NCI-H146 treated with DMSO at 0.1 percent for 48 hours (cell line): ENCODE data around the gene DCHS1.

ENCODE experiments used
- DNase-seq: peaks from one replicate; lab custom pipeline; 2025; ENCODE audit not compliant: unreplicated experiment; lab: John Stamatoyannopoulos, UW

Gene DCHS1

DNA sequence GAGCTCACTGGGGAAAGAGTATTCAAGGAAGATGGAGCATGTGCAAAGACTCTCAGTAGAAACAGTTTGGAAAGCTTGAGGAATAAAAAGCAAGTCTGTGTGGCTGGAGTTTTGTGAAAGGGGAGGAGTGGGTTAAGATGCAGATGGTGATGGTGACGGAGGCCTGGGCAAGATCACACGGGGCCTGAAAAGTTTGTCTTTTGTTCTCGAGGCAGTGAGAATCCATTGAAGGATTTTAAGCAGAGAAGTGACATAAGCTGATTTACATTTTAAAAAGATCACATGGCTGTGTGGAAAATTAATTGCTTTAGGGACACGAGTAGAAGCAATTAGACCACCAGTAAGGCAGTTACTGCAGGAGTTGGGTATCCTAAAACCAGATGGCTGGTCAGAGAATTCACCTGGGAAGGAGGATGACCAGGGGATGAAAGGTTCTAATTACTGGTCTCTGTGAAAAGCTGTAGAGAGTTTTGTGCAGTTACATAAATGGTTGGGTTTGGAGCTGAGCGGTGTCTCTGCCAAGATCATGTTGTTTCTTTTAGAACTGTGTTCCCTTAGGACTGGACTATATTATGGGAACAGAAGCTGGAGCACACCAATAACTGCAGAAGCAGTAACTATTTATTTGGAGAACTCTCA, 59.3 kb downstream of the DCHS1 start:
- no peak for DNase-seq

DNA sequence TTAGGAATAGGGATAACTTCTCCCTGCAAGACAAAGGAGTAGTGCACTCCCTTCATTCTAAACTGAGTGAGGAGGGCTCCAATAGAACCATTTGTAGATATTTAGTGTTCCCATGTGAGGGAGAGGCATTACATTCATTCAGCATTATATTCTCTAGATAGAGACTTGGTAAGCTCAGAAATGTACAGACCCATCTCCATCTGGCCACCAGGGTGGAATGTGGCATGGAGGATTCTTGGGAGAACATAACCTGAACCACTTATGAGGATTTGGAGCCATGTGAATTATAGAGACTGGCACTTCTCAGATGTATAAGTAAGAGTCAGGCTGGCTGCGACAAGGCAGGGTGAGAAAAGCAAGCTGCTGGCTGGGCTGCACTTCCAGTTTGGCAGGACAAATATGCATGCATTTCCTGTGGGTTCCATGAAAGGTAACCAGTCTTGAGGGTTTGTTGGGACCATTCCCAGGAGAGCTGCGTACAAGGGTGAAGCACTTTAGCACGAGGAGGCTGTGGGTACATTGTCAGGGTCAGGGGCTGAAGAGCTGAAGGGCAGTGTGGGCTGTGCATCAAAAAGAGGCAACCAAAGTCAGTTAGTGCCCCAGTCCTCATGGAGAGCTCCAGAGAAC, 61.4 kb downstream of the DCHS1 start:
- DNase-seq = no peak

DNA sequence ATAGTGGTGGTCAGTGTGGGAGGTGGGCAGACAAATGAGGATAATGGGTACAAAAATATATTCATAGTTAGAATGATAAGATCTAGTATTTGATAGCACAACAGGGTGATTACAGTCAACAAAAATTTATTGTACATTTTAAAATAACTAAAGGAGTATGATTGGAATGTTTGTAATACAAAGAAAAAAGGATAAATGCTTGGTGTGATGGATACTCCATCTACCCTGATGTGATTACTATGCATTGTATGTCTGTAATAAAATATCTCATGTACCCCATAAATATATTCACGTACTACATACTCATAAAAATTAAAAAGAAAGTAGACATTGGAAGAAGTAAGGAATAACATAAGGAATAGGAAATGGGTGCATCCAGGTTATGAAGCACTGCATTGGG, 67.6 kb downstream of the DCHS1 start:
- no peak for DNase-seq

DNA sequence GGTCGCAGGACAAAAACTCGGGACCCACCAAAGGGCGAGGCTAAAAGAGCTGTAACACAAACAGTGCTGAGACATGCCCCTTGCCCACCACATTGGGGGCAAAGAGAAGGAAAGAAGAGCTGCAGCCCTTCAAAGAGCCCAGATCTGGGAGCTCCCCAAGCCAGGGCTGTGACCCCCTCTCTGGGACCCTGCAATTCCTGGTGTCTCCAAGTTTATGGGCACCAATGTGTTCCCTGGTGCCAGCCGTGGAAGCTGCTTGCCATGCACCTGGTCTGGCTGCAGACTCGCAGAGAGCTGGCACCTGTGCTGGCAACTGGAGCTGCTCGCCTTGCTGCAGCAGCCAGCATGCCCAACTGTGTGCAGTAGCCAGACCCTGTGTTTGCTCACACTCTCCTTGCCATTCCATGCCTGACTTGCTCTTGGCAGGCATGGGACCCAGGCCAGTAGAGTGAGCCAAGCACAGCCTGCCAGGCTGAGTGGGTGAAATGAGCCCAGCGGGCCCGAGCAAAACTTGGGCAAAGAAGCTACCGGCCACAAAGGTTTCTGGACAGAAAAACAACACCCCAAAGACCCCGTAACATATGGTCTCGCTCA, 68.2 kb downstream of the DCHS1 start:
- DNase-seq = no peak

DNA sequence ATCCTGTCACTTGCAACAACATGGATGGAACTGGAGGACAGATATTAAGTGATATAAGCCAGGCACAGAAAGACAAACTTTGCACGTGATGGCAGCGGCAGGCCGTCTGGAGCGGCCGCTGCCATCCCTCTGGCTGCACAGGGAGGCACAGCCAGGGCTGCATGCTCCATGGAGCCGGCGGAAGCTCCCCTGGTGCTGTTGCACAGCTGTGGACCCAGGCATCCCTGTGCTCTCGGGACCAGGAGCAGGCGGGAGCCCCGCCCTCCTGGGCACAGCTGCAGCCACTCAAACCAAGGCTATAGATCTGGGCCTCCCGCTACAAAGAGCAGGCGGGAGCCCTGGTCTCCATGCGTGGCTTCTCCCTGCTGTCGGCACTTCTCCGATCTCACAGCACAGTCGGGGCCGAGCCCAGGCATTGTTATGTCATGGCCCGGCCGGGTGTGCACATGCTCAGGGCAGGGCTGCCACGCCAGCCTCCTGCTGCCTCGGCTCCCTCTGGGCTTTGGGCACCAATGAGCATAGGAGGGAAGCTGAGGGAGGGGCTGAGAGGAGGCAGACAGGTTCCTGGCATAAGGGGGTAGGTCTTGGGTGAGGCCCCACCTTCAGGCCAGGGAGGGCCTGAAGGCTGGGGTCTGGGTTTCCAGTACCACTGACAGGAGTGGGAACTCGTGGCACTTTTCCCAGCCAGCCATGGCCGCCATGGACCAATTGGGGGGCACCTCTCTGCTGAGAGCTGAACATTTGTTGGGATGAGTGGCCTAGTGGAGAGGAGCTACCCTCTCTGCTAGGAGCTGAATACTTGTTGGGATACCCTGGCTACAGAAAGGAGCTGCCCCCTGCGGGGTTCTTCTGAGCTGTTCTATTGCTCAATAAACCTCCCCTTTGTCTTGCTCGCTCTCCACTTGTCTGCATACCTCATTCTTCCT, 68.9 kb downstream of the DCHS1 start:
- peak; percentile 34 for DNase-seq

DNA sequence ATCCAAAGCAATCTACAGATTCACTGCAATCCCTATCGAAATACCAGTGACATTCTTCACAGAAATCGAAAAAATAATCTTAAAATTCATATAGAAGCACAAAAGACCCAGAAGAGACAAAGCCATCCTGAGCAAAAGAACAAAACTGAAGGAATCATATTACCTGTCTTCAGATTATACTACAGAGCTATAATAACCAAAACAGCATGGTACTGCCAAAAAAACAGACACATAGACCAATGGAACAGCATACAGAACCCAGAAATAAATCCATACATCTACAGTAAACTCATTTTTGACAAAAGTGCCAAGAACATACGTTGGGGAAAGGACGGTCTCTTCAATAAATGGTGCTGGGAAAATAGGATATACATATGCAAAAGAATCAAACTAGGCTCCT, 71.1 kb downstream of the DCHS1 start:
- no peak for DNase-seq

DNA sequence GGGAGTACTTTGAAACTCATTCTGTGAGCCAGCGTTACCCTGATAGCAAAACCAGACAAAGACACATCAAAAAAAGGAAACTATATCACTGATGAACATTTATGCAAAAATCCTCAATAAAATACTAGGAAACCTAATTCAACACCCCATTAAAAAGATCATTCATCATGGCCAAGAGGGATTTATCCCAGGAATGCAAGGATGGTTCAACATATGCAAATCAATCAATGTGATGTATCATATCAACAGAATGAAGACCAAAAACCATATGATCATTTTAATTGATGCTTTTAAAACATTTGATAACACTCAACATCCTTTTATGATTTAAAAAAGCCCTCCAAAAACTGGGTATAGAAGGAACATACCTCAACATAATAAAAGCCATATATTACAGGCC, 72.0 kb downstream of the DCHS1 start:
- no peak for DNase-seq

DNA sequence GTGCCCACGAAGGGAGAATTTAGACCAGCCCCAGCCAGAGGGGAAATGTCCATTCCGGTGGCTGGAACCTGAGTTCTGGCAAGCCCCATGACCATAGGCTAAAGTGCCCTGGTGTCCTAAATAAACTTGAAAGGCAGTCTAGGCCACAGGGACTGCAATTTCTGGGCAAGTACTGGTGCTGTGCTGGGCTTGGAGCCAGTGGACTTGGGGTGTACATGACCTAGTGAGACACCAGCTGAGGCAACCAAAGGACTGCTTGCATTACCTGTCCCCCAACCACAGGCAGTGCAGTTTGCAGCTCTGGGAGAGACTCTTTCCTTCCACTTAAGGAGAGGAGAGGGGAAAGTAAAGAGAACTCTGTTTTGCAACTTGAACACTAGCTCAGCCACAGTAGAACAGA, 75.9 kb downstream of the DCHS1 start:
- DNase-seq = no peak

DNA sequence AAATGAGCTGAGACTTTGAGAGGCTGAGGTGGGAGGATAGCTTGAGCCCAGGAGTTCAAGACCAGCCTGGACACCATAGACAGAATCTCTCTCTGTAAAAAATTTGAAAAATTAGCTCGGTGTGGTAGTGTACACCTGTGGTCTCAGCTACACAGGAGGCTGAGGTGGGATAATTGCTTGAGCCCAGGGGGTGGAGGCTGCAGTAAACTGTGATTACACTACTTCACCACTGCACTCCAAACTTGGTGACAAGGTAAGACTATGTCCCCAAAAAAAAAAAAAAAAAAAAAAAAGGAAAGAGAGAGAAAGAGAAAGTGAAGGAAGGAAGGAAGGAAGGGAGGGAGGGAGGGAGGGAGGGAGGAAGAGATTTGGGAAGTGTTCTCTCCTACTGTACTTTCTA, 77.5 kb downstream of the DCHS1 start:
- no peak for DNase-seq

DNA sequence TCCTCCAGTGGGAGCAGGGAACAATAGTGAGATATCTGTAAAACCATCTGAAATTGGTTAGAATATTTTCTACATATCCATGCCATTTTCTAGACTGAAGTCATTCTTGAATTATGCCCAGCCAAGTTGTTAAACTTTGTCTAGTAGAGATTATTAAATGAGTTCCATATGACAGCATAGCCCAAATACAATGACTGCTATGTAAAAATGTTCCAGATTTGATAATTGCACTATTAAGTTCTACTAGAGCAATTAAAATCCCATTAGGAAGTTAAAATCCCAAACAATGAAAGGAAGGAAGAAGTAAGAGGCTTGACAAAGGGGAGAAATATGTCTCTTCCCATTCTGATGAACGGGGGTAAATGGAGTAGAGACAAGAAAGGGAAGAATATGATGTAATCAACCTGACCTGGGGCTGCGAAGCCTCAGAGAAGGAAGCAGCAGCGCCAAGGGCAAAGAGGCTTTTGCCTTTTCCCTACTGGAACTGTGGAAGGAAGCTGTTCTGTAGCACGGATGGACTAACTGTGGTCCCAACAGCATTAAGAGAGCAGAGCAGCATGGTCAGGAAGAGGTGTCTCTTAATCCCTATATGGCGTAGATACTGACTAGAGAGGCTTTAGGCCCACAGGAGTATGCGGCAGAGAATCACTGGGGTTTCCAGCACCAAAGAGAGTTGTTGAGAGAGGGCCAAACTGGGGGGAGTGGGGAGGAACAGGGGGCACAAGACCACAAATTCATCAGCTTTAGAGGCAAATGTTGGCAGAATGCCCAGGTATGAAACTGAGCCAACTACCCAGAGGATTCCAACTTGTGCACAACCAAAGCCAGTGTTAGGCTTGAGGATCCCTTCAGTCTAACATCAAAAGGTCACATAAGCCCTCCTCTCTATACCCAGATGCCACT, 78.9 kb downstream of the DCHS1 start:
- DNase-seq = no peak

DNA sequence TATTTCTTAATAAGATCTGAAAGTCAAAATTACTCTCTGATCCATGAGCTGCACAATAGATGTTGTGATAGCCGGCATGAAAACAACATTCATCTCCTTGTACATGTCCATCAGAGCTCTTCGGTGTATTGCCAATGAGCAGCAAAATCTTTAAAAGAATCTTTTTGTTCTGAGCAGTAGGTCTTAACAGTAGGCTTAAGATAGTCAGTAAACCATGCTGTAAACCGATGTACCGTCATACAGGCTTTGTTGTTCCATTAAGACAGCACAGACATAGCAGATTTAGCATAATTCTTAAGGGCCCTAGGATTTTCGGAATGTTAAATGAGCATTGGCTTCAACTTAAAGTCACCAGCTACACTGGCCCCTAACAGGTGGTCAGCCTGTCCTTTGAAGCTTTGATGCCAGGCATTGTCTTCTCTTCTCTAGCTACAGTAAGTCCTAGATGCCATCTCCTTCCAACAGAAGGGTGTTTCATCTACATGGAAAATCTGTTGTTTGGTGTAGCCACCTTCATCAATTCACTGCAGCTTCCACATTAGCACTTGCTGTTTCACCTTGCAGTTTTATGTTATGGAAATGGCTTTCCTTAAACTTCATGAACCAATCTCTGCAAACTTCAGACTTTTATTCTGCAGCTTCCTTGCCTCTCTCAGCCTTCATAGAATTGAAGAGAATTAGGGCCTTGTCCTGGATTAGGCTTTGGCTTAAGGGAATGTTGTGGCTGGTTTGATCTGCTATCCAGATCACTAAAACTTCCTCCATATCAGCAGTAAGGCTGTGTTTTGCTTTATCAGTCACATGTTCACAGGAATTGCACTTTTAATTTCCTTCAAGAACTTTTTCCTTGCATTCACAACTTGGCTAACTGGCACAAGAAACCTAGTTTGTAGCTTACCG, 80.5 kb downstream of the DCHS1 start:
- no peak for DNase-seq

DNA sequence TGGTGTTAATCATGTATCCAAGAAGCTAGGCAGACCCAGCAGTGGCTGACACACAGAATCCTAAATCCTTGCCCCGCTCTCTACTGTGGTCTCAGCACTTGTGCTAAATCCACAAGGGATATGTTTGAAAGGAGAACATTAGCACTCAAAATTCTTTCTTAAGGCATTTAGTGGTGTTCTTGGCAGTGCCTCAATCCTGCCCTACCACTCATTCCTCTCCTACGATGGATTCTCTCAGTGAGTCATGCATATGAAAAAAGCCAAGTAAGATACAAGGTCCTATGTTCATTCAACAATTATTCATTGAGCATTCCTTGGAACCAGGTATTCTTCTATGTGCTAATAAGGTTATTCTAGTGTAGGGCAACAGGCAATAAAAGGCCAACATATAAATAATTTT, 83.4 kb downstream of the DCHS1 start:
- DNase-seq = no peak

DNA sequence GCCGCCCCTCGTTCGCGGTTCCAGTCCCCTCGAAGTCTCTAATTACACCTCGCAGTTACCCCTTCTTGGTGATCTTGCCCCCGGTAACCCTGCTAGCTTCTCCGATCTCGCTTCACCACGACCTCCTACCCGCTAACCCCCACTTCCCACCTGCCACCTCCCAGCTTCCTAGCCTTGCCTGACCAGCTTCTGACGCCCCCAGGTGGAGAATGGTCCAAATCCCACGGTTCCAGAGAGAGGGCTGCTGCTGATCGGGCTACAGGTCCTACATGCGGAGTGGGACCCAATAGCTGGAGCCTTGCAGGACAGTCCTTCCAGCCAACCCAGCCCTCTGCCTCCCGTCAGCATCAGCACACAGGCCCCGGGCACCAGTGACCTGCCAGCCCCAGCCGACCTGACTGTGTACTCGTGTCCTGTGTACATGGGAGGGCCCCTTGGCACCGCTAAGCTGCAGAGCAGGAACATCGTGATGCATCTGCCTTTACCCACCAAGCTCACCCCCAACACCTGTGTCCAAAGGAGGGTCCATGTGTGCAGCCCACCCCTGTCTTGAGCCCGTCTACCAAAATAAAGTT, 84.1 kb downstream of the DCHS1 start:
- no peak for DNase-seq
